ENCODE data around the gene PRKCQ.

The PRKCQ gene

GRCh38 chr10:6570893-6571292, 9.2 kb downstream of the PRKCQ start:
- H3K4me3 ChIP-seq (ENCODE audit: low read depth, low read length) = no peak overlapping the region

GRCh38 chr10:6569259-6569658, 10.8 kb downstream of the PRKCQ start:
- H3K4me3 ChIP-seq (ENCODE audit: low read depth, low read length) = no peak overlapping the region

GRCh38 chr10:6567884-6568283, 12.2 kb downstream of the PRKCQ start:
- H3K4me3 ChIP-seq (ENCODE audit: low read depth, low read length) = no peak overlapping the region

GRCh38 chr10:6567203-6567703, 12.8 kb downstream of the PRKCQ start:
- H3K4me3 ChIP-seq (ENCODE audit: low read depth, low read length) = no peak overlapping the region

- H3K4me3 ChIP-seq (ENCODE audit: low read depth, low read length) = no peak overlapping the region
Observed at GRCh38 chr10:6565588-6565987, 14.5 kb downstream of the PRKCQ start.

- H3K4me3 ChIP-seq (ENCODE audit: low read depth, low read length) = no peak overlapping the region
Observed at GRCh38 chr10:6564367-6564766, 15.7 kb downstream of the PRKCQ start.

- H3K4me3 ChIP-seq (ENCODE audit: low read depth, low read length) = no peak overlapping the region
Observed at GRCh38 chr10:6563731-6564130, 16.3 kb downstream of the PRKCQ start.

- H3K4me3 ChIP-seq (ENCODE audit: low read depth, low read length) = no peak overlapping the region
Observed at GRCh38 chr10:6563075-6563474, 17.0 kb downstream of the PRKCQ start.

- H3K4me3 ChIP-seq (ENCODE audit: low read depth, low read length) = no peak overlapping the region
Observed at GRCh38 chr10:6562221-6562620, 17.9 kb downstream of the PRKCQ start.

- no peak overlapping the region for H3K4me3 ChIP-seq (ENCODE audit: low read depth, low read length)
Observed at GRCh38 chr10:6561552-6561951, 18.5 kb downstream of the PRKCQ start.

GRCh38 chr10:6558759-6559461, 21.2 kb downstream of the PRKCQ start:
- no peak overlapping the region for H3K4me3 ChIP-seq (ENCODE audit: low read depth, low read length)

- no peak overlapping the region for H3K4me3 ChIP-seq (ENCODE audit: low read depth, low read length)
Observed at GRCh38 chr10:6558272-6558671, 21.8 kb downstream of the PRKCQ start.

- H3K4me3 ChIP-seq (ENCODE audit: low read depth, low read length) = no peak overlapping the region
Observed at GRCh38 chr10:6553937-6554336, 26.1 kb downstream of the PRKCQ start.

- no peak overlapping the region for H3K4me3 ChIP-seq (ENCODE audit: low read depth, low read length)
Observed at GRCh38 chr10:6543431-6544005, 36.6 kb downstream of the PRKCQ start.

- no peak overlapping the region for H3K4me3 ChIP-seq (ENCODE audit: low read depth, low read length)
Observed at GRCh38 chr10:6542999-6543430, 37.1 kb downstream of the PRKCQ start.

- H3K4me3 ChIP-seq (ENCODE audit: low read depth, low read length) = no peak overlapping the region
Observed at GRCh38 chr10:6539833-6540232, 40.2 kb downstream of the PRKCQ start.

- H3K4me3 ChIP-seq (ENCODE audit: low read depth, low read length) = no peak overlapping the region
Observed at GRCh38 chr10:6537770-6538169, 42.3 kb downstream of the PRKCQ start.

GRCh38 chr10:6536102-6536501, 44.0 kb downstream of the PRKCQ start:
- no peak overlapping the region for H3K4me3 ChIP-seq (ENCODE audit: low read depth, low read length)

GRCh38 chr10:6535156-6535764, 44.8 kb downstream of the PRKCQ start:
- no peak overlapping the region for H3K4me3 ChIP-seq (ENCODE audit: low read depth, low read length)

- H3K4me3 ChIP-seq (ENCODE audit: low read depth, low read length) = no peak overlapping the region
Observed at GRCh38 chr10:6532321-6532720, 47.8 kb downstream of the PRKCQ start.

GRCh38 chr10:6530966-6531365, 49.1 kb downstream of the PRKCQ start:
- H3K4me3 ChIP-seq (ENCODE audit: low read depth, low read length) = no peak overlapping the region

- no peak overlapping the region for H3K4me3 ChIP-seq (ENCODE audit: low read depth, low read length)
Observed at GRCh38 chr10:6530211-6530840, 49.8 kb downstream of the PRKCQ start.
